ENCODE results near the gene GALP.
A peak's percentile ranks its signal among the peaks of the same experiment; 100 is the strongest.

Gene GALP

DNA sequence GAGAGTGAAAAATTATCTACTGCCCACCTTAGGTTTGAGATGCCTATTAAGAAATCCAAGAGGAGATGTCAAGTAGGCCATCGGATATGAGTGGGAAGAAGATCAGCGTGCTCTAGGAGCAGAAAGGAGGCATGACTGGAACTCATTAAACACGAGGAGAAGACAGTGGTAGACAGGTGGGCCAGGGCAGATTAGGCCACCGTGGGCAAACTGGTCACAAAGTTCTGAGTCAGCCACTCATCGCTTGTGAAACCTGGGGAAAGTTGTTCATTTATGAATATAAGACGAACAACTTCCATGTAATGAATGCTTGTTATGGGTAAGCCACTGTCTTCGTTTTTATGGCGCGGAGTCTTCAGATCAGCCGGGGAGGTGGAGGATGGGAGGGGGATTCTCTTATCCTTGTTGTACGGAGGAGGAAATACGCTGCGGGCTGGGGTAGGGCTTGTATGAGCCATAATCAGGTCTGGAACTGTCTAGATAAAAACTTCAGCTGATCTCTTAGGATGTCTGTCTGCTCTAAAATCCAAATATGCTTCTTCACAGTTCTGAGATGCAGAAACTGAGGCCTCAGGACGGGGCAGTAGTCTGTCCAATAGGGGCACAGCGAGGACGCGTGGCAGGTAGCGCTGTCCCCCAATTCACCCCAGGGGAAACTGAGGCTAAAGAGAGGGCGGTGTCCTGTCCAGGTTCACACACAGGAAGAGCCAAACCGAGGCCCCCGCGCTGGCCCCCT, 35.8 kb upstream of the GALP start:
- WGBS, 2 experiments (ENCODE audit: insufficient coverage in 2 of 2), result 51 to 59% methylated on average over 17 to 22 of the region's 22 CpGs
- peak overlapping the region; percentile 63 for H3K4me3 ChIP-seq (ENCODE audit: extremely low read depth, insufficient read depth, low read length, poor library complexity, severe bottlenecking)
- H3K27ac ChIP-seq (ENCODE audit: low read depth, low read length, severe bottlenecking), result peak overlapping the region; percentile 89

DNA sequence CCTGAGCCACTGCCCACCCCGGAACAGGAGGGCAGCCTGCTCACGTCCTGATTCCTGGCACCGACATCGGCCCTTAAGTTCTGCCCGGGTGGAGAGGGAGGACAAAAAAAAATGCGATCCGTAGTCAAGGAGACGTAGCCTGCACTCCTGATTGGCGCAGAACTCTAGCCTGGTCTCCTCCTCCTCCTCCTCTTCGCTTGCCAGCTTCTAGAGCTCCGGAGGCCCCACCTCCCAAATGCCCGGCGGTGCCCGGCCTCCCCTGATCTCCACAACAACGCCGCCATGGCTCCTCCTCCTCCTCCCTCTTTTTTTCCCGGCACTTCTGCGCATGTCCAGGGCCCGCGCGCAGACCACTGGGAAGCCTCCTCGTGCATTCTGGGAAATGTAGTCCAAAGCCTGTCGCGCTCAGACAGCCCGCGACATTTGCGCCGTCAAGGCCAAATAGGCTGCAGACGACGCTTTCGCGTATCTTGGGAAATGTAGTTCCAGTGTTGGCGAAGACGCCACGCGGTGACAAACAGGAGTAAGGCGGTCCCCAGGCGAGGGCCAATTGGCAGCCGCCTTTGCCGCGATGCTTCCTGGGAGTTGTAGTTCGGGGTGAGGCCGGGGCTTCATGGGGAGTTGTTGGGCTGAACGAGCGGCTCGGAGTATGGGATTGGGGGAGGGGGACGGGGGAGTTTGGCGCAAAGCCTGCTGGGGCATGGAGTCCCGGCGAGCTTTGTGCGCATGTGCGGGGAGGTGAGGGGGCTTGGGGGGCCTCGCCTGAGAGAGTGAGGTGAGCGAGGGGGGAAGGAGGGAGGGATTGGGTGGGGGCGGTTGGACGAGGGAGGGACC, 35.0 kb upstream of the GALP start, which contains the start of gene ZNF444:
Gene ZNF444 (plus strand): TSS at position 705 of the 834 bp plus-strand sequence. CDS start 5,625 bp downstream, outside the sequence.
- H3K4me3 ChIP-seq (ENCODE audit: extremely low read depth, insufficient read depth, low read length, poor library complexity, severe bottlenecking), result peak within 1 kb of the TSS; percentile 63
- H3K9me3 ChIP-seq (ENCODE audit: control insufficient read depth, low read length), result no peaks in the 10 kb centered on the region
- peaks cover 3% of the 10 kb centered on the region for H3K4me1 ChIP-seq (ENCODE audit: control insufficient read depth, insufficient read depth, low read length, poor library complexity, severe bottlenecking)
- WGBS, 2 experiments (ENCODE audit: insufficient coverage in 2 of 2), result 0% methylated on average over 42 to 44 of the region's 56 CpGs
- peak within 1 kb of the TSS; percentile 89 for H3K27ac ChIP-seq (ENCODE audit: low read depth, low read length, severe bottlenecking)
- peaks cover 14% of the 10 kb centered on the region for H3K36me3 ChIP-seq (ENCODE audit: control insufficient read depth, insufficient read depth, low read length)

More for the DNA sequence above, 35.8 kb upstream of the GALP start:
- no peaks in the 10 kb centered on the region for H3K9me3 ChIP-seq (ENCODE audit: control insufficient read depth, low read length)
- peaks cover 8% of the 10 kb centered on the region for H3K36me3 ChIP-seq (ENCODE audit: control insufficient read depth, insufficient read depth, low read length)
- peaks cover 3% of the 10 kb centered on the region for H3K4me1 ChIP-seq (ENCODE audit: control insufficient read depth, insufficient read depth, low read length, poor library complexity, severe bottlenecking)

- 38 to 53% methylated on average over 17 of the region's 26 CpGs for WGBS, 2 experiments (ENCODE audit: insufficient coverage in 2 of 2)
- Histone ChIP-seq H3K4me1 (ENCODE audit: control insufficient read depth, insufficient read depth, low read length, poor library complexity, severe bottlenecking) (peaks cover 3% of the 10 kb centered on the region), H3K4me3 (ENCODE audit: extremely low read depth, insufficient read depth, low read length, poor library complexity, severe bottlenecking) (peak overlapping the region; percentile 63), H3K27ac (ENCODE audit: low read depth, low read length, severe bottlenecking) (no peak overlapping the region), H3K36me3 (ENCODE audit: control insufficient read depth, insufficient read depth, low read length) (peaks cover 20% of the 10 kb centered on the region), H3K9me3 (ENCODE audit: control insufficient read depth, low read length) (no peaks in the 10 kb centered on the region)
These were observed 34.3 kb upstream of the GALP start for GRCh38 chr19:56141417-56141993.

GRCh38 chr19:56142087-56142787, 33.6 kb upstream of the GALP start:
- Histone ChIP-seq H3K27ac (ENCODE audit: low read depth, low read length, severe bottlenecking) (no peak overlapping the region), H3K4me3 (ENCODE audit: extremely low read depth, insufficient read depth, low read length, poor library complexity, severe bottlenecking) (peak overlapping the region; percentile 63), H3K4me1 (ENCODE audit: control insufficient read depth, insufficient read depth, low read length, poor library complexity, severe bottlenecking) (peaks cover 3% of the 10 kb centered on the region), H3K36me3 (ENCODE audit: control insufficient read depth, insufficient read depth, low read length) (peaks cover 24% of the 10 kb centered on the region), H3K9me3 (ENCODE audit: control insufficient read depth, low read length) (no peaks in the 10 kb centered on the region)
- 89 to 94% methylated on average over 15 to 17 of the region's 17 CpGs for WGBS, 2 experiments (ENCODE audit: insufficient coverage in 2 of 2)

DNA sequence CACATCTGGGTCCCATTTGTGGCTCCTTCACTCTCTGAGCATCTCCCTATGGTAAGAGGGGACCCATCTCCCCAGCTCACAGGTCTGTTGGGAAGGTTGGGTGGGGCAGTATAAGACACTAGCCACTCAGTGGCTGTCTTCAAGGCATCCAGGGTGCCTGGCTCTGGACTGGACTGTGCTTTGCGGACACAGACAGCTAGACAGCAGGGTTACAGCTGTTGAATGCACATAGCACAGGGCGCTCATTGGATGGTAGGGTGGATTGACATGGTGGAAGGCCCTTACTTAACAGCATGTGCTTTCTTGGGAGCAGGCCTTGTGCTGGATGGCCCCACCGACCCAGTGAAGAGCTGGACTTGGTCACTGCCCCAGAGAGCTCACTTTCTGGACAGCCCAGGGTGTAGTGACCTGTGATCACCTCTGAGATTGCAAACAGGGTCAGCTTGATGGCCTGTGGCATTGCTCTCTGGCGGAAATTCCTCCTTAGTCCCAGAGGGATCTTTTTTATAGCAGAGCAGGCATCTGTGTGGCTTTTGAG, 32.8 kb upstream of the GALP start:
- Histone ChIP-seq H3K9me3 (ENCODE audit: control insufficient read depth, low read length) (no peaks in the 10 kb centered on the region), H3K4me3 (ENCODE audit: extremely low read depth, insufficient read depth, low read length, poor library complexity, severe bottlenecking) (no peak overlapping the region), H3K4me1 (ENCODE audit: control insufficient read depth, insufficient read depth, low read length, poor library complexity, severe bottlenecking) (peaks cover 3% of the 10 kb centered on the region), H3K36me3 (ENCODE audit: control insufficient read depth, insufficient read depth, low read length) (peaks cover 31% of the 10 kb centered on the region), H3K27ac (ENCODE audit: low read depth, low read length, severe bottlenecking) (no peak overlapping the region)
- 95 to 100% methylated on average over 3 to 4 of the region's 4 CpGs for WGBS, 2 experiments (ENCODE audit: insufficient coverage in 2 of 2)

- Histone ChIP-seq H3K9me3 (ENCODE audit: control insufficient read depth, low read length) (no peaks in the 10 kb centered on the region), H3K4me1 (ENCODE audit: control insufficient read depth, insufficient read depth, low read length, poor library complexity, severe bottlenecking) (peaks cover 3% of the 10 kb centered on the region), H3K4me3 (ENCODE audit: extremely low read depth, insufficient read depth, low read length, poor library complexity, severe bottlenecking) (no peak overlapping the region), H3K36me3 (ENCODE audit: control insufficient read depth, insufficient read depth, low read length) (peaks cover 44% of the 10 kb centered on the region), H3K27ac (ENCODE audit: low read depth, low read length, severe bottlenecking) (no peak overlapping the region)
- WGBS, 2 experiments (ENCODE audit: insufficient coverage in 2 of 2), result 79 to 98% methylated on average over 4 to 5 of the region's 6 CpGs
These were observed 31.4 kb upstream of the GALP start for GRCh38 chr19:56144376-56144775.

DNA sequence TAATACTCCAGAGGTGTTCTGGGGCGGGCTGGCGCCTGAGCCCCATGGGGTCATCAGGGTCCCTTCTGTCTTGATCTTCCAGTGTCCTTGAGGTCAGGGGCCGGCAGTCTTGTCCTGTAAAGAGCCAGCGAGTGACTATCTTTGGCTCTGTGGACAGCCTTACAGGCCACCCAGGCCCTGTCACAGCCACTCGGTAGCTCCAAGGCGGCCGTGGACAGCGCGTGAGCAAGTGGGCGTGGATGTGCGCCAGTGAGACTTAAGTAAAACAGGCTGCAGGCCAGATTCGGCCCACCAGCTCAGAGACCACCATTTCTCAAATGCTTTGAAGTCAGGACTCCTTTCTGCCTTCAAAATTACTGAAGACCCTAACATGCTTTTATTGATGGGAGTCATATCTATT, 31.0 kb upstream of the GALP start:
- H3K27ac ChIP-seq (ENCODE audit: low read depth, low read length, severe bottlenecking), result no peak overlapping the region
- peaks cover 48% of the 10 kb centered on the region for H3K36me3 ChIP-seq (ENCODE audit: control insufficient read depth, insufficient read depth, low read length)
- H3K9me3 ChIP-seq (ENCODE audit: control insufficient read depth, low read length), result no peaks in the 10 kb centered on the region
- no peak overlapping the region for H3K4me3 ChIP-seq (ENCODE audit: extremely low read depth, insufficient read depth, low read length, poor library complexity, severe bottlenecking)
- peaks cover 3% of the 10 kb centered on the region for H3K4me1 ChIP-seq (ENCODE audit: control insufficient read depth, insufficient read depth, low read length, poor library complexity, severe bottlenecking)
- WGBS, 2 experiments (ENCODE audit: insufficient coverage in 2 of 2), result 91 to 95% methylated on average over 8 to 12 of the region's 12 CpGs

DNA sequence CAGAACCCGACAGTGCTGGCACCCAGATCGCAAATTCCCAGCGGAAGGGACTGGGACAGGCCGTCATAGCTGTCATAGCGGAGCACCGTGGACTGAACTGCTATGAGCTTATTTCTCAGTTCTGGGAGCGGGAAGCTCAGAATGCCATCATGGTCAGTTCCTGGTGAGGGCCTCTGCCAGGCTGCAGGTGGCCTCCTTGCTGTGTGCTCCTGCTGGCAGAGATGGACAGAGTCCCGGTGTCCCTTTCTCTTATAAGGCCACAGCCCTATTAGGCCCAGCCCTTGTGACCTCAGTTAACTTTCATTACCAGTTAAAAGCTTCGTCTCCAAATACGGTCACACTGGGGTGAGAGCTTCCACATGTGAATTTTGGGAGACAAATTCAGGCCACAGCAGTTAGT, 30.1 kb upstream of the GALP start:
- Histone ChIP-seq H3K27ac (ENCODE audit: low read depth, low read length, severe bottlenecking) (no peak overlapping the region), H3K36me3 (ENCODE audit: control insufficient read depth, insufficient read depth, low read length) (peaks cover 51% of the 10 kb centered on the region), H3K4me3 (ENCODE audit: extremely low read depth, insufficient read depth, low read length, poor library complexity, severe bottlenecking) (no peak overlapping the region), H3K4me1 (ENCODE audit: control insufficient read depth, insufficient read depth, low read length, poor library complexity, severe bottlenecking) (no peaks in the 10 kb centered on the region), H3K9me3 (ENCODE audit: control insufficient read depth, low read length) (no peaks in the 10 kb centered on the region)
- WGBS, 2 experiments (ENCODE audit: insufficient coverage in 2 of 2), result 93 to 100% methylated on average over 9 to 10 of the region's 10 CpGs

GRCh38 chr19:56146904-56147303, 28.9 kb upstream of the GALP start:
- no peaks in the 10 kb centered on the region for H3K4me1 ChIP-seq (ENCODE audit: control insufficient read depth, insufficient read depth, low read length, poor library complexity, severe bottlenecking)
- peaks cover 51% of the 10 kb centered on the region for H3K36me3 ChIP-seq (ENCODE audit: control insufficient read depth, insufficient read depth, low read length)
- 98 to 99% methylated on average over 23 to 29 of the region's 31 CpGs for WGBS, 2 experiments (ENCODE audit: insufficient coverage in 2 of 2)
- no peak overlapping the region for H3K4me3 ChIP-seq (ENCODE audit: extremely low read depth, insufficient read depth, low read length, poor library complexity, severe bottlenecking)
- no peaks in the 10 kb centered on the region for H3K9me3 ChIP-seq (ENCODE audit: control insufficient read depth, low read length)
- H3K27ac ChIP-seq (ENCODE audit: low read depth, low read length, severe bottlenecking), result no peak overlapping the region

- peaks cover 51% of the 10 kb centered on the region for H3K36me3 ChIP-seq (ENCODE audit: control insufficient read depth, insufficient read depth, low read length)
- WGBS, 2 experiments (ENCODE audit: insufficient coverage in 2 of 2), result 98% methylated on average over 14 to 22 of the region's 22 CpGs
- no peaks in the 10 kb centered on the region for H3K9me3 ChIP-seq (ENCODE audit: control insufficient read depth, low read length)
- no peak overlapping the region for H3K4me3 ChIP-seq (ENCODE audit: extremely low read depth, insufficient read depth, low read length, poor library complexity, severe bottlenecking)
- no peaks in the 10 kb centered on the region for H3K4me1 ChIP-seq (ENCODE audit: control insufficient read depth, insufficient read depth, low read length, poor library complexity, severe bottlenecking)
- no peak overlapping the region for H3K27ac ChIP-seq (ENCODE audit: low read depth, low read length, severe bottlenecking)
These were observed 28.5 kb upstream of the GALP start for GRCh38 chr19:56147307-56147706.
